GM12878 (cell line): Measurements from ENCODE around the gene MYO16. TPM values are rescaled to one million over a fixed set of nuclear protein-coding genes. Genes with fewer than 3 reads are reported as not detected.

Experiments used
- ATAC-seq: fragments of 200-7000 bp; cut with Tn5 transposase; 3 replicates; pipeline ENCODE4 v1.9.1; 2020; ENCODE audit warnings: mild to moderate bottlenecking, moderate library complexity
- BruUV-seq: library from RNA; stranded (reverse); fragments of 400-500 nt; replicated peaks from 2 replicates; lab custom pipeline; 2021; lab: Mats Ljungman, UMichigan
- CTCF ChIA-PET: fragments of 300-600 bp; sonication (Branson Sonifier 250); formaldehyde crosslinking; extraction: SDS; loops from one replicate; lab custom pipeline; 2021; ENCODE audit warnings: inconsistent platforms; lab: Yijun Ruan, JAX
- POLR2A ChIA-PET: fragments of 350-600 bp; formaldehyde crosslinking; extraction: SDS; loops from one replicate; lab custom pipeline; 2021; ENCODE audit warnings: inconsistent platforms; lab: Charles Lee
- RAD21 ChIA-PET: fragments of 300-600 bp; sonication (Branson Sonifier 250); formaldehyde crosslinking; loops from one replicate; lab custom pipeline; 2023; ENCODE audit warnings: antibody characterized with exemption; ENCODE audit not compliant: unreplicated experiment; lab: Charles Lee
- SMC1A ChIA-PET: fragments of 300-600 bp; sonication (Branson Sonifier 250); formaldehyde crosslinking; loops from one replicate; lab custom pipeline; 2023; ENCODE audit not compliant: unreplicated experiment, uncharacterized antibody; lab: Charles Lee
- DNase-seq: peaks from one replicate; pipeline ENCODE4 v3.0.0-alpha.2; 2011; ENCODE audit warnings: low read depth, low spot score
- FAIRE-seq: peaks from 3 replicates; lab custom pipeline; 2011; peaks lifted over from hg19 to GRCh38; lab: Jason Lieb, UNC
- H2AFZ ChIP-seq: 2 replicates; pipeline ENCODE4 v1.6.0; 2011; ENCODE audit warnings: low read depth, low read length, control low read depth; ENCODE audit not compliant: control insufficient read depth
- H3K27ac ChIP-seq: 2 replicates; pipeline ENCODE4 v1.5.1; 2011; ENCODE audit warnings: control low read depth; ENCODE audit not compliant: control insufficient read depth, insufficient read depth
- H3K27me3 ChIP-seq, 2 experiments: replicated peaks in 1 of 2; 2 replicates each; pipeline versions ENCODE4 v1.6.0 to v1.6.1; 2011; ENCODE audit warnings: low read length in 1 of 2; ENCODE audit not compliant: control insufficient read depth in 2 of 2, insufficient read depth in 2 of 2
- H3K36me3 ChIP-seq, 2 experiments: 2 replicates each; pipeline ENCODE4 v1.5.1; 2011; ENCODE audit warnings: low read length in 1 of 2; ENCODE audit not compliant: control insufficient read depth in 2 of 2, insufficient read depth in 2 of 2
- H3K4me1 ChIP-seq: 2 replicates; pipeline ENCODE4 v1.6.1; 2011; ENCODE audit warnings: mild to moderate bottlenecking, low read length, moderate library complexity, mixed read lengths; ENCODE audit not compliant: control insufficient read depth, insufficient read depth
- H3K4me2 ChIP-seq: 2 replicates; pipeline ENCODE4 v1.6.0; 2011; ENCODE audit warnings: control low read depth; ENCODE audit not compliant: control insufficient read depth, insufficient read depth
- H3K4me3 ChIP-seq: fragments of 200-600 bp; sonication (generic); 2 replicates; pipeline ENCODE4 v1.5.1; 2016
- H3K79me2 ChIP-seq: 2 replicates; pipeline ENCODE4 v1.6.0; 2011; ENCODE audit warnings: low read length; ENCODE audit not compliant: control insufficient read depth, insufficient read depth
- H3K9ac ChIP-seq: 2 replicates; pipeline ENCODE4 v1.8.0; 2011; ENCODE audit warnings: low read length, control low read depth, mixed read lengths; ENCODE audit not compliant: control insufficient read depth, insufficient read depth
- H3K9me3 ChIP-seq: replicated peaks from 3 replicates; pipeline ENCODE4 v1.5.1; 2011; ENCODE audit warnings: mild to moderate bottlenecking, low read length; ENCODE audit not compliant: control insufficient read depth, insufficient read depth
- H4K20me1 ChIP-seq: 2 replicates; pipeline ENCODE4 v1.6.0; 2011; ENCODE audit not compliant: control insufficient read depth, insufficient read depth
- CEBPB ChIP-seq, 2 experiments: fragments of 150-350 bp in 1 of 2; IDR thresholded peaks; 2 replicates each; pipeline ENCODE4 v1.6.1; 2012 to 2014; ENCODE audit warnings: low read depth in 2 of 2, low read length in 2 of 2, borderline replicate concordance in 1 of 2, inconsistent platforms in 1 of 2
- KDM1A ChIP-seq: fragments of 200-600 bp; sonication (generic); IDR thresholded peaks from 2 replicates; pipeline ENCODE4 v1.6.1; 2016; ENCODE audit warnings: borderline replicate concordance
- PAX5 ChIP-seq: IDR thresholded peaks from 2 replicates; pipeline ENCODE4 v1.6.1; 2011; ENCODE audit warnings: low read depth, low read length, borderline replicate concordance
- RELB ChIP-seq: fragments of 450-650 bp; IDR thresholded peaks from 2 replicates; pipeline ENCODE4 v1.6.1; 2017; ENCODE audit warnings: low read depth, mild to moderate bottlenecking, moderate library complexity
- WGBS: methylation state at CpG from one replicate; pipeline ENCODE4 v1.1.6; 2016; ENCODE audit warnings: low lambda C conversion rate; ENCODE audit not compliant: insufficient replicate concordance, insufficient coverage; ENCODE audit errors: missing lambda C conversion rate; 5-methylcytosine and 5-hydroxymethylcytosine counted together
- in situ Hi-C: fragments of 300-500 bp; cut with MboI; formaldehyde crosslinking; loops from 9 replicates; pipeline ENCODE4 v1.14.3; 2018; ENCODE audit warnings: mixed read lengths
- intact Hi-C: fragments of 100-400 bp; cut with micrococcal nuclease; formaldehyde crosslinking; loops from one replicate; pipeline ENCODE4 v1.14.2; 2022; ENCODE audit not compliant: unreplicated experiment
- polyA plus RNA-seq, 11 experiments: library from polyadenylated mRNA; depleted of rRNA in 4 of 11; unstranded in 6 of 11; stranded (reverse) in 5 of 11; fragments of >200 nt; fragmentation: Nextera tagmentation in 4 of 11; fragmentation: Illumina TruSeq in 1 of 11; extraction: Ambion mirVana in 4 of 11; extraction: Trizol in 1 of 11; gene quantifications; 1 replicate in 1 of 11; 2 replicates in 10 of 11; pipeline versions ENCODE4 v1.2.1 to v1.2.3, GENCODE V29; 2011 to 2016; ENCODE audit warnings: inconsistent platforms in 2 of 11, missing spikeins in 2 of 11, low read depth in 1 of 11
- total RNA-seq, 4 experiments: library from RNA; depleted of rRNA in 3 of 4; stranded (reverse); fragments of >200 nt in 3 of 4; fragmentation: Illumina TruSeq in 1 of 4; extraction: Trizol in 1 of 4; gene quantifications; 2 replicates each; pipeline versions ENCODE4 v1.2.1 to v1.2.3, GENCODE V29; 2013 to 2021
- TF ChIP-seq, protein P1 (sequence below): IDR thresholded peaks from 2 replicates; pipeline ENCODE4 v1.6.1; 2011; ENCODE audit warnings: mild to moderate bottlenecking, low read depth, low read length, moderate library complexity; ENCODE audit not compliant: insufficient replicate concordance
- TF ChIP-seq, protein P2 (sequence below): fragments of 450-650 bp; conservative IDR thresholded peaks from 2 replicates; pipeline ENCODE4 v1.6.1; 2017; ENCODE audit warnings: mild to moderate bottlenecking, moderate library complexity
- TF ChIP-seq, protein P3 (sequence below): fragments of 150-350 bp; IDR thresholded peaks from 2 replicates; pipeline ENCODE4 v1.6.1; 2016; ENCODE audit warnings: low read depth, low read length

MYO16 gene
- total and polyA plus RNA-seq, 10 of the 15 experiments (the other 5 are each of a cell fraction or from before 2014, with no cell fraction given) = under 0.01 to 1.7 (median 0.05) TPM; not detected in 4

GRCh38 chr13:108645376-108645775 is 16.0 kb downstream of the MYO16 start (continued):
- TF ChIP-seq RELB (no peak), KDM1A (no peak), PAX5 (no peak)
- TF ChIP-seq, protein P1, sequence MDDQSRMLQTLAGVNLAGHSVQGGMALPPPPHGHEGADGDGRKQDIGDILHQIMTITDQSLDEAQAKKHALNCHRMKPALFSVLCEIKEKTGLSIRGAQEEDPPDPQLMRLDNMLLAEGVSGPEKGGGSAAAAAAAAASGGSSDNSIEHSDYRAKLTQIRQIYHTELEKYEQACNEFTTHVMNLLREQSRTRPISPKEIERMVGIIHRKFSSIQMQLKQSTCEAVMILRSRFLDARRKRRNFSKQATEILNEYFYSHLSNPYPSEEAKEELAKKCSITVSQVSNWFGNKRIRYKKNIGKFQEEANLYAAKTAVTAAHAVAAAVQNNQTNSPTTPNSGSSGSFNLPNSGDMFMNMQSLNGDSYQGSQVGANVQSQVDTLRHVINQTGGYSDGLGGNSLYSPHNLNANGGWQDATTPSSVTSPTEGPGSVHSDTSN = no peak
- TF ChIP-seq, protein P2, sequence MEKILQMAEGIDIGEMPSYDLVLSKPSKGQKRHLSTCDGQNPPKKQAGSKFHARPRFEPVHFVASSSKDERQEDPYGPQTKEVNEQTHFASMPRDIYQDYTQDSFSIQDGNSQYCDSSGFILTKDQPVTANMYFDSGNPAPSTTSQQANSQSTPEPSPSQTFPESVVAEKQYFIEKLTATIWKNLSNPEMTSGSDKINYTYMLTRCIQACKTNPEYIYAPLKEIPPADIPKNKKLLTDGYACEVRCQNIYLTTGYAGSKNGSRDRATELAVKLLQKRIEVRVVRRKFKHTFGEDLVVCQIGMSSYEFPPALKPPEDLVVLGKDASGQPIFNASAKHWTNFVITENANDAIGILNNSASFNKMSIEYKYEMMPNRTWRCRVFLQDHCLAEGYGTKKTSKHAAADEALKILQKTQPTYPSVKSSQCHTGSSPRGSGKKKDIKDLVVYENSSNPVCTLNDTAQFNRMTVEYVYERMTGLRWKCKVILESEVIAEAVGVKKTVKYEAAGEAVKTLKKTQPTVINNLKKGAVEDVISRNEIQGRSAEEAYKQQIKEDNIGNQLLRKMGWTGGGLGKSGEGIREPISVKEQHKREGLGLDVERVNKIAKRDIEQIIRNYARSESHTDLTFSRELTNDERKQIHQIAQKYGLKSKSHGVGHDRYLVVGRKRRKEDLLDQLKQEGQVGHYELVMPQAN = no peak
- TF ChIP-seq, all 136 proteins: peak for 0

DNA sequence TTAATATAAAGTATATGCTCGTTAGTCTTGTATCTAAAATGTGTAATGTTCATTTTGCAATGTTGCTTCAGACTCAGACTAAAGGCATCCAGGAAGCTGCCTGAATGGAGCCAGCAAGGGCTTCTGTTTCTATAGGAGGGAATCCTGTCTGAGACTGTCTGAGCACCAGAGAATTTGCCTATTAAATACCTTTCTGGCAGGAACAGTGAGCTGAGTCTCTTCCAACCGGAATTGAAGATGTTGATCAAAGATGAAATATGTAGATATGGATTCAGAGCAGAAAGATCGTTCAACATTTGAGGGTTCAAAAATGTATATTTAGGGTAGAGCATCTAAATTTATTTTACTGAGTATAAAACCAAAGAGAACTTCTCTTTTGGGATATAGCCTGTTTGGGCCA is 20.9 kb downstream of the MYO16 start:
- DNase-seq (no peak), FAIRE-seq (no peak), ATAC-seq (no peak)
- no peak overlapping the region for H2AFZ ChIP-seq
- TF ChIP-seq, protein P3, sequence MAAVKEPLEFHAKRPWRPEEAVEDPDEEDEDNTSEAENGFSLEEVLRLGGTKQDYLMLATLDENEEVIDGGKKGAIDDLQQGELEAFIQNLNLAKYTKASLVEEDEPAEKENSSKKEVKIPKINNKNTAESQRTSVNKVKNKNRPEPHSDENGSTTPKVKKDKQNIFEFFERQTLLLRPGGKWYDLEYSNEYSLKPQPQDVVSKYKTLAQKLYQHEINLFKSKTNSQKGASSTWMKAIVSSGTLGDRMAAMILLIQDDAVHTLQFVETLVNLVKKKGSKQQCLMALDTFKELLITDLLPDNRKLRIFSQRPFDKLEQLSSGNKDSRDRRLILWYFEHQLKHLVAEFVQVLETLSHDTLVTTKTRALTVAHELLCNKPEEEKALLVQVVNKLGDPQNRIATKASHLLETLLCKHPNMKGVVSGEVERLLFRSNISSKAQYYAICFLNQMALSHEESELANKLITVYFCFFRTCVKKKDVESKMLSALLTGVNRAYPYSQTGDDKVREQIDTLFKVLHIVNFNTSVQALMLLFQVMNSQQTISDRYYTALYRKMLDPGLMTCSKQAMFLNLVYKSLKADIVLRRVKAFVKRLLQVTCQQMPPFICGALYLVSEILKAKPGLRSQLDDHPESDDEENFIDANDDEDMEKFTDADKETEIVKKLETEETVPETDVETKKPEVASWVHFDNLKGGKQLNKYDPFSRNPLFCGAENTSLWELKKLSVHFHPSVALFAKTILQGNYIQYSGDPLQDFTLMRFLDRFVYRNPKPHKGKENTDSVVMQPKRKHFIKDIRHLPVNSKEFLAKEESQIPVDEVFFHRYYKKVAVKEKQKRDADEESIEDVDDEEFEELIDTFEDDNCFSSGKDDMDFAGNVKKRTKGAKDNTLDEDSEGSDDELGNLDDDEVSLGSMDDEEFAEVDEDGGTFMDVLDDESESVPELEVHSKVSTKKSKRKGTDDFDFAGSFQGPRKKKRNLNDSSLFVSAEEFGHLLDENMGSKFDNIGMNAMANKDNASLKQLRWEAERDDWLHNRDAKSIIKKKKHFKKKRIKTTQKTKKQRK = no peak
- no peak for TF ChIP-seq CEBPB (IDR thresholded peaks at IDR 0.05; ENCODE audit: borderline replicate concordance in 1 of 2, low read depth in 2 of 2, low read length in 2 of 2)
- ChIA-PET CTCF (no interaction called here), POLR2A (interaction anchor here (1.5 kb wide), 1 partner anchor 9 kb away, joined by 3 read pairs; no protein-coding TSS in a partner anchor), SMC1A (no interaction called here), RAD21 (interaction anchor here (1.0 kb wide), 1 partner anchor 20 kb away, joined by 4 read pairs; the partner anchor contains the start of gene MYO16)
- H3K79me2 ChIP-seq = no peaks in the 10 kb centered on the region
- H4K20me1 ChIP-seq = no peaks in the 10 kb centered on the region
- no peak overlapping the region for H3K9ac ChIP-seq
- H3K36me3 ChIP-seq = no peaks in the 10 kb centered on the region
- in situ Hi-C loops = no loop called here
- no peak overlapping the region for H3K4me2 ChIP-seq
- H3K27me3 ChIP-seq = no peaks in the 10 kb centered on the region
- H3K4me3 ChIP-seq = no peak overlapping the region
- H3K4me1 ChIP-seq = no peaks in the 10 kb centered on the region
- 17% methylated on average over 3 of the region's 3 CpGs for WGBS
- intact Hi-C loops = no loop called here
- BruUV-seq = no TSS peak
- no peak overlapping the region for H3K27ac ChIP-seq
- H3K9me3 ChIP-seq = no peaks in the 10 kb centered on the region
